Activated T-cell treated with anti-CD3 and anti-CD28 coated beads for 1 hour (primary cell): Measurements from ENCODE around the gene OR6S1.

Experiments used
- DNase-seq: peaks from one replicate; pipeline ENCODE4 v3.0.0-alpha.2; 2020; ENCODE audit warnings: low read depth

OR6S1 gene, protein sequence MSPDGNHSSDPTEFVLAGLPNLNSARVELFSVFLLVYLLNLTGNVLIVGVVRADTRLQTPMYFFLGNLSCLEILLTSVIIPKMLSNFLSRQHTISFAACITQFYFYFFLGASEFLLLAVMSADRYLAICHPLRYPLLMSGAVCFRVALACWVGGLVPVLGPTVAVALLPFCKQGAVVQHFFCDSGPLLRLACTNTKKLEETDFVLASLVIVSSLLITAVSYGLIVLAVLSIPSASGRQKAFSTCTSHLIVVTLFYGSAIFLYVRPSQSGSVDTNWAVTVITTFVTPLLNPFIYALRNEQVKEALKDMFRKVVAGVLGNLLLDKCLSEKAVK

GRCh38 chr14:20641591-20641990 is at the start of gene OR6S1:
TSS of gene OR6S1 (minus strand) at chr14:20641691. CDS start at chr14:20641691, 0 bp downstream.
- DNase-seq: no peak

DNA sequence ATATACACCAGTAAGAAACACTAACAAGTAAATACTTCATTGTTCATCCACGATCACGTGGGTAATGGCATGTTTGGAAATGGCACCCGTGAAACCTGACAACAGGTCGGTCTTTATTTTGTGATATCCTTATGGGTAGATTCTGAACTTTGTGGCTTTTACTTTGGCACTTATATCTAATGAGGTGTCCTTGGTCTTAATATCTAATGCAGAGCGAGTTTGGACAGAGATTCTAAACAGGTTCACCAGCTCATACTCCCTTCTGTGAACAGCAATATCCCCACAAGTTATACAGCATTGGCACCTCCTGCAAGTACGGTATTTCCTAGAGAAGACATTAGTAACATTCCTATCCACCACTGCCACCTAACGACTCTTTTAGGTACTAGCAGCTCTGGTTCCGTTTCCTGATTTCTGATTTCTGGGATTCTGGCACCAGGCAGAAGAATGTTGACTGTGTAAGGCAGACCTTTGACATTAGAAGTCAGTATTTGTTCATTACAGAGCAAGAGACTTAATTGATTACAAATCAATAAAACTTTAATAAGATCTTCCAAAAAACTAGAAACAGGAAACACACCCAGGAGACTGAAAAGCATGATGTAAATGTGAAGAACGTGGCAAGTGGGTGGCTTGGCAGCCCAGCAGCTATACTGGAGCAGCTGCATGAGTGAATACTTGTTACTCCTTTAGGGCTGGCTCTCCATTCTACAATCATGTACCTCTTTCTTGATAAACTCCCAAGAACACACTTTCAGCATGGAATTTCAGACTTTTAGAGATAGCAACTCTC is 49.6 kb upstream of the OR6S1 start:
- no peak for DNase-seq

DNA sequence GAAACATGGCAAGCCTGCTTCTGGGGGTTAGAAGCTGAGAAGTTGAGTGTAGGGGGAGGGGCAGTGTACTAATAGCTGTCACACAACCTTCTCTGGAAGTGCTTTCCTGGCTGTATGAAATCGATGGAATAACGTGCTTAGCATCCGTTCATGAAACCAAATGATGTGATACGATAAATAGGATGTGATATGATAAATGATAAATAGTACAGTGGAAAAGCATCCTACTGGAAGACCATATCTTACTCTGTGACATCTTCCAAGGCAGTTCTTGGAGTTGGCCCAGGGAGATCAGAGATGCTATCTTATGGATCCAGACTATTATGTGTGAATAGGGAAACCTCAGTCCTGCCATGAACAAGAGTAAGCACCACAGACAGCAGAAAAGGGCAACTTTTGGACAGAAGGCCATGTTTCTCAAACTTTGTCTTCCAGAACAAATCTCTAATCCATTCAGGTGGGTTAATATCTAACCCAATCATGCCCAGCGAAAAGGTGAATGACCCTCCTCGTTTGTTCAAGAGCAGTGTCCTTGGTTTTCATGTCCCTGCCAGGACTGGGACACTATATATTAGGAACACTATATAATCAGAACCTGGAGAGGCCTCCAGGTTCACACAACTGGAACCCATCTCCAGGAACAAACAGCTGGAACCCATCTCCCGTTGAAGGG is 46.8 kb upstream of the OR6S1 start, which contains the start of gene ANG:
ANG (plus strand) TSS at position 598 of the 673 bp plus-strand sequence. CDS start 4,801 bp downstream, outside the sequence.
- no peak for DNase-seq

DNA sequence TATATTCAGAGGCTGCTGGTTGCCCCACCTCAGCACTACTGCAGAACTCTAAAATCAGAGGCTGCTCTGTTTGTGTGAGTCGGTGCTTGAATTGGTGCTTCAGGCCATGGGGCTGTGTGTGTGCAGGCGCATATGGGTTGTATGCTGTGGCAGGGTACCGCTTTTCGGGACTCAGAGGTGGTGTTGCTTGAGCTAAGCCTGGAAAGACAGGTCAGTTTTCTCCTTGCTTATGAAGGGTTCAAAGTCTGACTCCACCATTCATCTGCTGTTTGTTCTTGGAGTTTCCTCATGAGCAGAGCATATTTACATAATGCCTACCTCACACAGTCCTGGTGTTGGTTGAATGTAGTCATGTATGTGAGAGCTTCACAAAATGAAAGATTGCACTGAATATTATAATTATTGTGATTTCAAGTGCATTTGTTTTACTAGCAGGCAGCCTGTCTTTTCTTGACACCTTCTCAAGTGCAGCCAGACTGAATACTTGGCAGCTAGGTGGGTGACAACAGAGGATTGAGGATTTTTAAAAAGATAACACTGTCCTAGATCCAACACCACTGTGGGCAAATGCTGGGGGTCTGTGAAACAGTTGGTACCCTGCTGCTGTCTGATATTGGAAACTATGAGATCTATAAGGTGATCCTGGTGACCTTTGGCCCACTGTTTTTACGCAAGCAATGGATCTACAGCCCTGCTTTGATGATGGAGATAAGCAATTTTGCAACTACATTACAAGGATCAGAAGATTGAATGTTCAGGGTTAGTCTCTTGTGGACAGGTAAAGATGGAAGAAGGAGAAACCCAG is 46.1 kb upstream of the OR6S1 start:
- DNase-seq: no peak

DNA sequence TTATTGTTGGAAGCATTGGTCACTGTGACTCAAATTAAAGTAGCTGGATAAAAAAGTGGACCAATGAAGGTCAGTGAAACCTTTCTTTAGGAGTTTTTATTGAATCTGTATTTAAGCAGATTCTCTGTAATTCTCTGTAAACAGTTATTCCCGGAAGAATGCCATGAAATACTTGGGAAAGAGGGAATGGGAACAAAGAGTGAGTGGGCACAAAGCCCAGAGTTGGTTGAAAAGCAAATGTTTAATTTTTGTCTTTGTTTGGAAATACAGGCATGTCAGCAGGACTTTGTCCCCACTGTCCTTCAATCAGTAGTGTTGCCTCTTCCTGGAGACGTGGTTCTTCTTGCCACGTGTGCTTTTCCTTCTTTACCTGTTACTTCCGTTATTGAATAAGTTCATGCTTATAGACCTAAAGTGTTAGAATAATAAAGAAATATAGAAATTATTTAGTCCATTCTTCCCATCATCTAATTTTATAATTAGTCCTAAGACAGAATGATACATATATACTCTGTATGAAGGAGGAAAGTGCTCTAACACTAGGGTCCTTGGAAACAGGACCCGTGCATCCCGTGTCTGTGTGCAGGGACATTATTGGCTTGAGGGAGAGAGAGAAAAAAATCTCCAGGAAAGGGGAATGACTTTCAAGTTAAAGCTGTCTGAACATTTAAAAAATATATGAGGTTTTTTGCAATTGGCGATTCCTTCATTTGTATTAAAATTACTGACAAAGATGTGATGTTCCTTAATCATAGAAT is 45.1 kb upstream of the OR6S1 start:
- no peak for DNase-seq

DNA sequence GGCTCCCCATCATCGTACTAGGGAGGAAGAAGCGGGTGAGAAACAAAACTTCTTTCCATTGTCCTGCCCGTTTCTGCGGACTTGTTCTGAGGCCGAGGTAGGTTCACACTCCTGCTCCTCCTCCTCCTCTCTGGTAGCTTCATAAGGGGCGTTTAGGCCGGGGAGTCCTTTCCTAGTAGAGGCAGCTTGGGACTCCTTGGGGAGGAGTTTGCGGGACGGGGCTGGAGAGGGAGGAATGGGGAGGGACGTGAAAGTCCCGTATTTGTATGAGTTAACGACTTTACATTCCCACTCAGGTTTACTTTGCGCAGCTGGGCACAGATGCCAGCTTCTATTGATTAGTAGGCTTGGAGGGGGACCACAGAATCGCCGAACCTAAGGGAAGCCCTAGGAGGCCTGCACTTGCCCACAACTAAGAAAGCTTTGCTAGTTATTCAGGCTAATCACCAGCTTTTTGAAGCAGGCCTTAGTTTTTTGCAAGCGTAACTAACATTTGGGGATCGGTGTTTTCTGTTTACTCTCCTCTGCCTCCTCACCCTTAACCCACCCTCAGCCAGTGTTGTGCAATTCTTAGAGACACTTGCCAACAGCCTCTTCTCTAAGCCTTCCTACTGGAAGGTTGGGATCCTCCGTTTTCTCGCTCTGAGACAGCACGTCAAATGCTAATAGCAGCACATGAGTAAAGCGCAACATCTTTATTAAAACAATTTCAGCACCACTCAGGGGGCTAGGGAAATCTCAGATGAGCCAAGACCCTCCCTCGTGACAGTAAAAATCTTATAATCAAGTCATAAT is 43.4 kb upstream of the OR6S1 start:
- DNase-seq: no peak

DNA sequence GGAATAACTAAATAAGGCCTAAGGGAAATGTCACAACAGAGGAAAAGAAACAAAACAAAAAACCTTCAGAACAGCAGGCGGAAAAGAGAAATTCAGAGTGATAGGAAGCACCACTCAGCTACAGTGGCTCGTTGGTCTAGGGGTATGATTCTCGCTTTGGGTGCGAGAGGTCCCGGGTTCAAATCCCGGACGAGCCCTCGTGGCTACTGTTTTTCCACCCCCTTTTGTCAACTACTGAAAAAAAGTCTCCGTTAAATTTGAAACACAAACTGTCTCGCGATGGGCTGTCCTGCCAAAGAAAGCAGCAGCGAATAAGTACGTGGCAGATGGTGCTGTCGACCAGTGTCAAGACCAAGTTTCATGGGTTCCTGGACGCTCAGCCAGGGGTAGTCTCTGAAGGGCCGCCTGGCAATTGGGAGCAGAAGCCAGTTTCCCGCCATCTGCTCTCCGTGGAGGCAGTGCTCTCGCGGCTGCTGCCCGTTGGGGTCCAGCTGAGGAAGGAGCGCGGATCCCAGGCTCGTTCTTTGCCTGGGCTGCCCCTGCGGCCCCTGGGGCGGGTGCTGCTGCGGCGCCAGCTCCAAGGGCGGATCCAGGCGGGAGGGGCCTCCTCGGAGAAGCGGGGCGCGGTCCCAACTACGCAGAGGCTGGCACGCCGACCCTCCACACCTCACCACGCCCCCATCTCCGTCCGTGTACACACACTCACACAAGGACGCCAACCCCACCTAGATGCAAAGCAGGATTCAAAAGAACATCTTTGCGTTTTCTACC is 42.6 kb upstream of the OR6S1 start, which contains the start of gene RNASE4:
RNASE4 (plus strand) TSS at position 670 of the 771 bp plus-strand sequence. CDS start 14,812 bp downstream, outside the sequence.
- peak; percentile 76 for DNase-seq

DNA sequence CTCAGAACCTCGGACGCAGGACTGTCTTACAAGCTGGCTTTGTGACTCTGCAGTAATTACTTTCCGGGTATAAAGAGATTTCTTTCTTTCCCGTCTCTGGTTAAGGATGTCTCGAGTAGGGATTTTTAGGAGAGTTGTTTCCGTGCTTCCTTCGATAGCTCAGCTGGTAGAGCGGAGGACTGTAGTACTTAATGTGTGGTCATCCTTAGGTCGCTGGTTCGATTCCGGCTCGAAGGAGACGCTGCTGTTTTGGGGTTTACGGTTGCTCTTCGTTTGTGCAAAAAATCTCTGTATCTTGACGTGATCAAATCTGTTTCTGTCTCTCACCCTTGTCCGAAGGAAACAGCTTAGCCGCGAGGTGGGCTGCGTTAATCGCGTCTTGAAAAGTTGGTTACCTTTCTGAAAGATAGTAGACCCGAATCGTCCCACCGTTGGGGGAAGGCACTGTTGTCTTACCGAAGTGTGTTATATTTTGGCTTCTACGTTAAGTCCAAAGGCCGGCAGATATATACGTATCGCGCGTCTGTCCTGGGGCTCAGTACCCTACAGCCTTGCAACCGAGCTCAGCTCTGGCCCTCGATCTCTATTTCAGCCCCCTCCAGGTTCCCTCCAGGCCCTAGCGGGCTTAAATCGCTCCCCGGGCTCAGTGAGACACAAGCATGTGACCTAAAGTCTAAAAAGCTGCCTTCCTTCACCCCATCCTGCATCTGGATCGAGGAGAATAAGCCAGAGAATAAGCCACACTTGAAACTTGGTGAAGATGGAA is 41.8 kb upstream of the OR6S1 start:
- DNase-seq: peak; percentile 67

DNA sequence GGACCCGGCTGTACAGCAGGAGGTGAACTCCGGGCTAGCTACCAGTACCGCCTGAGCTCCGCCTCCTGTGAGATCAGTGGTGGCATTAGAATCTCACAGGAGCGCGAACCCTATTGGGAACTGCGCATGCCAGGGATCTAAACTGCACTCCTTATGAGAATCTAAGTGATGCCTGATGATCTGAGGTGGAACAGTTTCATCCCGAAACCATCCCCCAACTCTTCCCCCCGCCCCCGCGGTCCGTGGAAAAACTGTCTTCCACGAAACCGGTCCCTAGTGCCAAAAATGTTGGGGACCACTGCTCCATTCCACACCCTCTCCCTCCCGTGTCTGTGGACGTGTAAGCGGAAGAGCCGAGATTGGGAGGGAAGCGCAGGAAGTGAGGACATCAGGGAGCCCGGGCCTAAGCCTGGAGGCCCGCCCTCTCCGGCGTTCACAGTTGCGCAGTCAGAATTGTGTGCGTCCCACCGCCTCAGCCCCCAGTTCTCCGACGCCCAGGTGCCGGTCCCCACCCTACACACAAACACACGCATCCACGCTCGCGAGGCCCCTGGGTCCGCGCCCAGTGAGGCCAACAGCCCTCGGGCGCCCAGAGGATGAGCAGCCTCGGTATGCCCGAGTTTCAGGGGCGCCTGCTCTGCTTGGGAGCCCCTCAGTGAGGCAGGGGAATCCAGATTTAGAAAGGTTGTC is 41.1 kb upstream of the OR6S1 start:
- peak; percentile 67 for DNase-seq

GRCh38 chr14:20682127-20682434 is 40.6 kb upstream of the OR6S1 start:
- no peak for DNase-seq

- peak; percentile 80 for DNase-seq
Measured at GRCh38 chr14:20681348-20682126, 40.0 kb upstream of the OR6S1 start.

DNA sequence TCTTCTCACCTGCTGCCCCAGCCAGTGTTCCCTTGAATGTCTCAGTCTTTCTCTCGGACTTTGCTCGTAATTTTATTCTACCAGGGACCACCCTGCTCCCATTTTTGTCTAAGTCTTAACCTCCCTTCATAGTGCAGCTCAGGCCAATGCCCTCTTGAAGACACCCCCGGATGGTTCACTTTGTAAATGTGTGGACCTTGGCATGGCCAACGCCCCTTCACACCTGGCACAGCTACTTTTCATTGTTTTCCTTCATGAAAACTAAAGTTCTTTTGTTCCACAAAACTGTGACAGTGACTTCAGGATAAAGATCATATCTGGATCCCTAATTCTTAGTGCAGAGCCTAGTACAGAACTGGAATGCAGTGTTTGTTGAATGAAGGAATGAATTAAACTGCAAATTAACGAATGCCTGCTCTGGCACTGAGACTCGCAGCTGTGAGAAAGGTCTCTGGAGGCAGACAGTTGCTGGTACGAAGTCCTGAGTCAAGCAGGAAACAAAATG is 39.4 kb upstream of the OR6S1 start:
- DNase-seq: peak; percentile 26

DNA sequence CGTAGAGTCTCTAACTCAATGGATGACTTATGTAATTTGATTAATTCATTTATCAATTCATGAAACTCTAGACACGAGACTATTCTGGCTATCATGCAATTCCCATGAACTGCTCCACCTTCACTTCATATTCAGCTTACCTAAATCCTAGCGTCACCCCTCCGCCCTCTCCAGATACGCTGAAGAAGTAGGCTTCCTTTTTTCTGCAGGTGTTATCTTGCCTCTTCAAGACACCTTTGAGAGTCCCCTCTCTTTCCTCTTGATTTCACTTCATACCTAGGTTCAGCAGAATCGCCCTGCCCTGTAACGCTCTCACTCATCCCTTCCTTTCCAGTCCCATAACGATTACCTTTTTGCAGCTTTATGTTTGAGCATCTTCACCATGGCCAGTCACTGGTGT is 38.9 kb upstream of the OR6S1 start:
- DNase-seq: no peak

GRCh38 chr14:20679907-20680306 is 38.4 kb upstream of the OR6S1 start:
- no peak for DNase-seq

- DNase-seq: no peak
Measured at GRCh38 chr14:20676072-20676471, 34.6 kb upstream of the OR6S1 start.

GRCh38 chr14:20675669-20676068 is 34.2 kb upstream of the OR6S1 start:
- no peak for DNase-seq
